ENCODE data around the gene MKLN1.
"Not testable (repeated sequence)": the region's sequence is repeated elsewhere in the genome, so short reads cannot be mapped to it uniquely, and the experiment has no call there.

DNA sequence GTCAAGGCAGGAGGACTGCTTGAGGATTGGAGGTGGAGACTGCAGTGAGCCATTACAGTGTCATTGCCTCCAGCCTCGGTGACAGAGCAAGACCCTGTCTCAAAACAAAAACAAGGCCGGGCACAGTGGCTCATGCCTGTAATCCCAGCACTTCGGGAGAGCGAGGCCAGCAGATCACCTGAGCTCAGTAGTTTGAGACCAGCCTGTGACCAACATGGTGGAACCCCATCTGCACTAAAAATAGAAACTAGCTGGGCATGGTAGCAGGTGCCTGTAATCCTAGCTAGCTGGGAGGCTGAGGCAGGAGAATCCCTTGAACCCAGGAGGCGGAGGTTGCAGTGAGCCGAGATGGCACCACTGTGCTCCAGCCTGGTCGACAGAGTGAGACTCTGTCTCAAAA is 103.2 kb downstream of the MKLN1 start:
- TF ChIP-seq, protein P1, sequence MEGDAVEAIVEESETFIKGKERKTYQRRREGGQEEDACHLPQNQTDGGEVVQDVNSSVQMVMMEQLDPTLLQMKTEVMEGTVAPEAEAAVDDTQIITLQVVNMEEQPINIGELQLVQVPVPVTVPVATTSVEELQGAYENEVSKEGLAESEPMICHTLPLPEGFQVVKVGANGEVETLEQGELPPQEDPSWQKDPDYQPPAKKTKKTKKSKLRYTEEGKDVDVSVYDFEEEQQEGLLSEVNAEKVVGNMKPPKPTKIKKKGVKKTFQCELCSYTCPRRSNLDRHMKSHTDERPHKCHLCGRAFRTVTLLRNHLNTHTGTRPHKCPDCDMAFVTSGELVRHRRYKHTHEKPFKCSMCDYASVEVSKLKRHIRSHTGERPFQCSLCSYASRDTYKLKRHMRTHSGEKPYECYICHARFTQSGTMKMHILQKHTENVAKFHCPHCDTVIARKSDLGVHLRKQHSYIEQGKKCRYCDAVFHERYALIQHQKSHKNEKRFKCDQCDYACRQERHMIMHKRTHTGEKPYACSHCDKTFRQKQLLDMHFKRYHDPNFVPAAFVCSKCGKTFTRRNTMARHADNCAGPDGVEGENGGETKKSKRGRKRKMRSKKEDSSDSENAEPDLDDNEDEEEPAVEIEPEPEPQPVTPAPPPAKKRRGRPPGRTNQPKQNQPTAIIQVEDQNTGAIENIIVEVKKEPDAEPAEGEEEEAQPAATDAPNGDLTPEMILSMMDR (IDR thresholded peaks at IDR 0.05), result not testable (repeated sequence)
- TF ChIP-seq POLR2A (IDR thresholded peaks at IDR 0.05), result not testable (repeated sequence)
